Parathyroid adenoma (tissue), 2 donors: ENCODE results near the gene GAMT.

Experiments
- H2AFZ ChIP-seq: fragments of 300-600 bp; sonication (generic); one replicate; pipeline ENCODE4 v1.7.0; 2017; ENCODE audit warnings: antibody characterized with exemption, mild to moderate bottlenecking
- H3K27ac ChIP-seq: fragments of 300-600 bp; sonication (generic); one replicate; pipeline ENCODE4 v1.7.0; 2017
- H3K27me3 ChIP-seq: fragments of 300-600 bp; sonication (generic); one replicate; pipeline ENCODE4 v1.7.0; 2017; ENCODE audit warnings: low read length; ENCODE audit not compliant: control insufficient read depth, insufficient read depth
- H3K36me3 ChIP-seq: fragments of 300-600 bp; sonication (generic); one replicate; pipeline ENCODE4 v1.7.0; 2017; ENCODE audit warnings: low read length; ENCODE audit not compliant: control insufficient read depth, insufficient read depth
- H3K4me1 ChIP-seq: fragments of 300-600 bp; sonication (generic); one replicate; pipeline ENCODE4 v1.7.0; 2017; ENCODE audit warnings: control low read depth
- H3K4me2 ChIP-seq: fragments of 300-600 bp; sonication (generic); one replicate; pipeline ENCODE4 v1.7.0; 2017; ENCODE audit warnings: low read length
- H3K4me3 ChIP-seq: fragments of 300-600 bp; sonication (generic); one replicate; pipeline ENCODE4 v1.7.0; 2017; ENCODE audit warnings: low read depth, low read length
- H3K79me2 ChIP-seq: fragments of 300-600 bp; sonication (generic); one replicate; pipeline ENCODE4 v1.7.0; 2017; ENCODE audit warnings: control low read depth
- H3K9ac ChIP-seq: fragments of 300-600 bp; sonication (generic); one replicate; pipeline ENCODE4 v1.7.0; 2017; ENCODE audit warnings: mild to moderate bottlenecking
- H3K9me3 ChIP-seq: fragments of 300-600 bp; sonication (generic); one replicate; pipeline ENCODE4 v1.7.0; 2017; ENCODE audit warnings: low read length; ENCODE audit not compliant: control insufficient read depth
- CTCF ChIP-seq: fragments of 300-600 bp; sonication (generic); IDR thresholded peaks from one replicate; pipeline ENCODE4 v1.7.0; 2017; ENCODE audit warnings: antibody characterized with exemption, mild to moderate bottlenecking
- donor health status: primary hyperparathyroidism.

GAMT gene

DNA sequence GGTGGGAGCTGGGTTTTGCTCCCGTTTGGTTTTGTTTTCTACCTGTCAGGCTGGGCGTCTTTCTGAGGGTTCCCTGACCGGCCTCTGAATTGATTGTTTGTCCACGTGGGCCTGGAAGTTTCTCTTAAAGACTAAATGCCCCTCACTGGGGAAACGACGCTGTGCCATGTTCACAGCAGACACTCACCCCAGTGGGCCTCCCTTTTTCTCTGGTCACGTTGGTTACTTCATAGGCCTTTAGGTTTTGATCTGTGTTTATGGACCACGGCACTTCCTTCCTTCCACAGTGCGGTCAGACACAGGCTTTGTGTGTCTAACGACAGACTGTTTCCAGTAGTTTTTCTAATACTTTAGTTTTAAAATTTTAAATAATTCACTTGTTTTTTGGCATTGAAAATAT lies 37.7 kb downstream of the GAMT start:
- Histone ChIP-seq H3K79me2 (peaks cover 4% of the 10 kb centered on the region), H3K27me3 (no peaks in the 10 kb centered on the region), H3K27ac (no peak overlapping the region), H3K4me3 (no peak overlapping the region), H3K9me3 (no peaks in the 10 kb centered on the region), H3K4me2 (no peak overlapping the region), H3K36me3 (no peaks in the 10 kb centered on the region), H2AFZ (no peak overlapping the region), H3K9ac (no peak overlapping the region), H3K4me1 (no peaks in the 10 kb centered on the region)
- no peak for TF ChIP-seq CTCF

GRCh38 chr19:1362387-1363257 lies 38.7 kb downstream of the GAMT start:
- H3K27me3 ChIP-seq: no peaks in the 10 kb centered on the region
- no peak overlapping the region for H3K4me3 ChIP-seq
- H3K4me2 ChIP-seq: no peak overlapping the region
- TF ChIP-seq CTCF: no peak
- H3K9ac ChIP-seq: no peak overlapping the region
- H3K27ac ChIP-seq: no peak overlapping the region
- no peaks in the 10 kb centered on the region for H3K4me1 ChIP-seq
- H2AFZ ChIP-seq: no peak overlapping the region
- peaks cover 4% of the 10 kb centered on the region for H3K79me2 ChIP-seq
- no peaks in the 10 kb centered on the region for H3K9me3 ChIP-seq
- H3K36me3 ChIP-seq: no peaks in the 10 kb centered on the region

DNA sequence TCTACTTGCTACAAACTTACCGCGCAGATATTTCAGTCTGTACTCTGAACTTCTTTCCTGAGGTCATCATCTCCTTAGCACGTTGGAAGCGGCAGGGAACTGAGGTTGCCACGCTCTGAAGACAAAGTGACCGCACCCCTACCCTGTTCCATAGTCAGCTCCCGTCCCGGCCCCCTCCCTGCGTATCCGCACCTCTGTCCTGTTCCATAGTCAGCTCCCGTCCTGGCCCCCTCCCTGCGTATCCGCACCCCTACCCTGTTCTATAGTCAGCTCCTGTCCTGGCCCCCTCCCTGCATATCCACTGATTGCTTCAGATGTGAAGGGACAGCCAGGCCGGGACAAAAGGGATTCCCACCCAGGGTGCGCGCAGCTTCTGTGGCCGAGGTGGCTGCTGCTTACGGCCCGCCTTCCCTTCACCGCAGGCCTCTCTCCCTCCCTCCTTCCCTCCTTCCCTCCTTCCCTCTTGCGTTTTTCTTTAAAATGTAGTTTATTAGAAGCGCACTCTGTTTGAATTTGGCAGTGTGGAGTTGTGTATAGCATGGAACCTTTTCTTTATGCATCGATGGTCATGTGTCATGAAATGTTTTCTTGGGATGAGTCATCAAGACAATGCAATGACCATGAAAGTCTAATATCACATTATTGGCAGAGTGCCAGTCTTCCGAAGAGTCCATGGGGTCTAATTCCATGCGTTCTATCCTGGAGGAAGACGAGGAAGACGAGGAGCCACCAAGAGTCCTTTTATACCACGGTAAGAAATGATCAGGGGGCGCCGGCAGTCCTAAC lies 39.5 kb downstream of the GAMT start:
- Histone ChIP-seq H3K9ac (no peak overlapping the region), H3K4me1 (no peaks in the 10 kb centered on the region), H3K79me2 (peaks cover 4% of the 10 kb centered on the region), H3K9me3 (no peaks in the 10 kb centered on the region), H3K27me3 (no peaks in the 10 kb centered on the region), H3K27ac (no peak overlapping the region), H3K4me3 (no peak overlapping the region), H3K4me2 (no peak overlapping the region), H3K36me3 (no peaks in the 10 kb centered on the region), H2AFZ (no peak overlapping the region)
- TF ChIP-seq CTCF: no peak

DNA sequence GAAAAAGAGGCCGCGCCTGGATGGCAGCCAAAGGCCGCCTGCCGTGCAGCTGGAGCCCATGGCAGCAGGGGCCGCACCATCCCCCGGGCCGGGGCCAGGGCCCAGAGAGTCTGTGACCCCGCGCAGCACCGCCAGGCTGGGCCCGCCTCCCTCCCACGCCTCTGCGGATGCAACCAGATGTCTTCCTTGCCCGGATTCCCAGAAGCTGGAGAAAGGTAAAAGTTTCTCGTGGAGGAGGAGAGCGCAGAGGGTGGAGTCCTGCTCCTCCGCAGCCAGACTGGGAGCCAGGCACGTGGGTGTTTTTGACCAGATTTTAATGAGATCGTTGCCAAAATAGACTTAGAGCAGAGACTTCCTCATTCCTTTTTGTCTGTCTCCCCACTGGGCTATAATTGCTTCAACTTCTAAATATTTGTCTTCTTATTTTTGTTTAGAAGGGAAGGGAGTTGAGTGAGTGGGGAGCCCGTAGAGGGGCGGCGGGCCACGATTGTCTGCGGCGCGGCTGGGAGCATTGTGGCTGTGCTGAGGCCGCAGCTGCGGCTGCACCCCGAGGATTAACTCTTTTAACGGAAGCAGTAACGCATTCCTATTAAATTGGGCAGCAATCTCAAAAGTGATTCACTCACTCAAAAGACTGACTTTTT lies 40.4 kb downstream of the GAMT start:
- Histone ChIP-seq H3K4me1 (peaks cover 2% of the 10 kb centered on the region), H3K27ac (no peak overlapping the region), H3K79me2 (peaks cover 4% of the 10 kb centered on the region), H3K36me3 (no peaks in the 10 kb centered on the region), H3K9ac (no peak overlapping the region), H3K4me3 (no peak overlapping the region), H2AFZ (no peak overlapping the region), H3K4me2 (no peak overlapping the region), H3K27me3 (no peaks in the 10 kb centered on the region), H3K9me3 (no peaks in the 10 kb centered on the region)
- no peak for TF ChIP-seq CTCF
